IPS DF 6.9 (cell line): ENCODE measurements around the gene EEF1AKMT2.

Source experiments
- DNase-seq: peaks from one replicate; pipeline ENCODE4 v3.0.0-alpha.2; 2013; ENCODE audit warnings: low read depth, low spot score
- H3K27ac ChIP-seq: one replicate; pipeline ENCODE4 v1.5.1; 2013; ENCODE audit warnings: low read length, control low read depth
- H3K27me3 ChIP-seq: 2 replicates; pipeline ENCODE4 v1.6.1; 2013; ENCODE audit warnings: mild to moderate bottlenecking, low read length; ENCODE audit not compliant: control insufficient read depth, insufficient read depth
- H3K36me3 ChIP-seq: 2 replicates; pipeline ENCODE4 v1.6.1; 2013; ENCODE audit warnings: low read length; ENCODE audit not compliant: control insufficient read depth, insufficient read depth
- H3K4me1 ChIP-seq: 2 replicates; pipeline ENCODE4 v1.6.1; 2013; ENCODE audit warnings: low read length; ENCODE audit not compliant: control insufficient read depth, insufficient read depth
- H3K4me3 ChIP-seq: 2 replicates; pipeline ENCODE4 v1.5.1; 2013; ENCODE audit warnings: mild to moderate bottlenecking, low read length
- H3K9me3 ChIP-seq: 2 replicates; pipeline ENCODE4 v1.6.1; 2013; ENCODE audit warnings: low read length, inconsistent platforms; ENCODE audit not compliant: control insufficient read depth, insufficient read depth
- WGBS: extraction: QIAGEN DNeasy Blood & Tissue Kit; methylation state at CpG from one replicate; pipeline ENCODE4 v1.1.7; 2013; ENCODE audit warnings: mixed read lengths, missing lambda C conversion rate; ENCODE audit not compliant: insufficient read length, insufficient coverage; 5-methylcytosine and 5-hydroxymethylcytosine counted together

Gene EEF1AKMT2

DNA sequence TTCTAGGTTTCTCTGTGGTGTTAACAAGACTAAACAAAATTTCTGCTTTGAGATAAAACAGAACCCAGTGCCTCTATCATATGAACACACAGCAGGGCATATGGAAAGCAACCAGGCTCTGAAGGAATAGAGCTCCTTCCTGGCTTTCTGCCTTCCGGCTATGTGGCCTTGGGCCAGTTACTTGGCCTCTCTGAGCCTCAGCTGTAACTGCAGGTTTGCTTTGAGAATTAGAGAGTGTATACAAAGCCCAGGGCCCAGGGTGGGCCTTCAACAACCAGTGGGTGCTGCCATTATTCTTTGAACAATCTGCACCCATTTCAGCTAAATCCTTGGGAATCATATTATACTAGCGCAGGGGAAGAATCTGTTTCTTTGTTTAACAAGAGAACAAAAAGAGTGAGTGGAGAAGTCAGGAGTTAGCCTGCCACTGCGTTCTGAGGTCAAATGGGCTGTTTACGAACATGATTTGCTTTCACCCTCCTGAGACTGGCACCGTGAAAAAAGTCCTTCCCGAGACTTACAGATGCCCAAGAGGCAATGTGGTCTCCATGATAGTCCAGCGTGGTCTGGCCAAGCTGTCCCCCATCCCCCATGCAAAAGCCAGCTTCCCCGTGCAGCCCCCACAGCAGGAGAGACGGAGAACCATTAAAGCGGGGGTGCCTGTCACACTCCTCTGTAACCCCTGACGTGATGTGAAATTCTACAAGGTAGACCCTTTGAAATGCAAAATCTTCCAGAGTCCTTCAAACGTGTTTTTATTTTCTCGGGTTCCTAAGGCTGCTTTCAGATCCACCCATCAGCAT, 52.4 kb downstream of the EEF1AKMT2 start:
- H3K36me3 ChIP-seq = no peaks in the 10 kb centered on the region
- DNase-seq = no peak
- no peaks in the 10 kb centered on the region for H3K9me3 ChIP-seq
- no peak overlapping the region for H3K4me3 ChIP-seq
- H3K27me3 ChIP-seq = peaks cover 5% of the 10 kb centered on the region; the same call in 1 of the 2 replicates
- no peak overlapping the region for H3K27ac ChIP-seq
- peaks cover 22% of the 10 kb centered on the region for H3K4me1 ChIP-seq
- WGBS = no CpG with 5 or more reads among the region's 13 CpGs

DNA sequence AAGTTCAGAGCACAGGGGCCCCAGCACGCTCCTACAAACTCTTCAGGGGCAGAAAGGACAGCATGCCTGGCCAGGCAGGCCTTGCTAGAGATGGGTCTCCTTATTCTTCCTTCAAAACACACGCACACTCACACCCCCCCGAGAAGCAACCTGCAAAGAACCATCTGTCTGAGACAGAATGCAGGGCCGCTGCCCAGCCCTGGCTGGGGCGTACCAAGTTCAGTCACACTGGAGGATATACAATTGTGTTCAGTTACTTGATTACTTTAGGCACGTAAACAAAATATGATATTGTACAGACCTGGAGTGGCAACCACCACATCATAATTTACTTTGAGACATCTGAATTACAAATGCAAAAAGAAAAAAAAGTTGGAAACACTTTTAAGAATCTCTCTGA, 53.2 kb downstream of the EEF1AKMT2 start:
- peaks cover 5% of the 10 kb centered on the region; the same call in 1 of the 2 replicates for H3K27me3 ChIP-seq
- no peak for DNase-seq
- no peaks in the 10 kb centered on the region for H3K36me3 ChIP-seq
- H3K4me1 ChIP-seq = peaks cover 22% of the 10 kb centered on the region
- no CpG with 5 or more reads among the region's 6 CpGs for WGBS
- H3K9me3 ChIP-seq = no peaks in the 10 kb centered on the region
- no peak overlapping the region for H3K4me3 ChIP-seq
- no peak overlapping the region for H3K27ac ChIP-seq

DNA sequence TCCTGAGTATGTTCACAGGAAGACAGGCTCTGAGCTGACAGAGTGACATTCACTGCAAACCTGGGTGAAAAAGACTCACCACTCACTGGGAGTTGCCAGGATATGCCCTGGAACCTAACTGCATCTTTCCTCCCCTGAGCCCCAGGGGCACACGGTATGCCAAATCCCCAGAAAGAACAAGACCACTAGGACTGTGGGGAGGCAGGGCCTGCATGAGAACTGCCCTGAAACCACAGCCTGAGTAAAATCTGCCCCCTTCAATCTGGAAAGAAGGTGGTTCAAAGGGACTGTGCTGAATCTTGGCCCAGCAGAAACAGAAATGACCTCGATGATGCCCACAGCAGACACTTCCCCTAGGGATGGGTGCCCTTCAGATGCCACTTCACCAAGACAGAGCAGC, 54.0 kb downstream of the EEF1AKMT2 start:
- no peak overlapping the region for H3K27ac ChIP-seq
- no CpG with 5 or more reads among the region's 2 CpGs for WGBS

DNA sequence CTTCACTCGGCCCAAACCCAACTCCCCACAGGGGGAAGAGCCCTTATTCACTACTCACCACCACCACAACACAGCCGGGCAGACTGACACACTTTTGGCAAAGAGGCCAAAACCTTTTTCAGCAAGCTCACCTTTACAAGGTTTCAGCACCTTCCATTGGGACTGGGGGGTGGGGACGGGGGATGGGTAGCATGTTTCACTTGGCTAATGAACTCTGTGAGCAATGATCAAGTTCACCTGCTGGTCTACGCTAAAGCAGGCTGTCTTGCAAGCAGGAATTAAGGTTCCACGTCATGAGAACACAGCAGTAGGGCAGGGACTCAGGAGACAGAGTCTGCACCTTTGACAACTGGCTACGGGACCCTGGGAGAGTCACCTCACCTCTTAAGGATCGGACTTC, 54.5 kb downstream of the EEF1AKMT2 start:
- no peak overlapping the region for H3K4me3 ChIP-seq
- no CpG with 5 or more reads among the region's 7 CpGs for whole genome bisulfite sequencing
- peaks cover 18% of the 10 kb centered on the region for H3K4me1 ChIP-seq
- H3K27ac ChIP-seq = no peak overlapping the region
- no peaks in the 10 kb centered on the region for H3K9me3 ChIP-seq
- H3K27me3 ChIP-seq = no peaks in the 10 kb centered on the region; the same call in 1 of the 2 replicates
- no peaks in the 10 kb centered on the region for H3K36me3 ChIP-seq
- DNase-seq = no peak

More for the DNA sequence above, 54.0 kb downstream of the EEF1AKMT2 start:
- DNase-seq = no peak
- Histone ChIP-seq H3K4me1 (peaks cover 22% of the 10 kb centered on the region), H3K9me3 (no peaks in the 10 kb centered on the region), H3K27me3 (peaks cover 2% of the 10 kb centered on the region; the same call in 1 of the 2 replicates), H3K36me3 (no peaks in the 10 kb centered on the region), H3K4me3 (no peak overlapping the region)

DNA sequence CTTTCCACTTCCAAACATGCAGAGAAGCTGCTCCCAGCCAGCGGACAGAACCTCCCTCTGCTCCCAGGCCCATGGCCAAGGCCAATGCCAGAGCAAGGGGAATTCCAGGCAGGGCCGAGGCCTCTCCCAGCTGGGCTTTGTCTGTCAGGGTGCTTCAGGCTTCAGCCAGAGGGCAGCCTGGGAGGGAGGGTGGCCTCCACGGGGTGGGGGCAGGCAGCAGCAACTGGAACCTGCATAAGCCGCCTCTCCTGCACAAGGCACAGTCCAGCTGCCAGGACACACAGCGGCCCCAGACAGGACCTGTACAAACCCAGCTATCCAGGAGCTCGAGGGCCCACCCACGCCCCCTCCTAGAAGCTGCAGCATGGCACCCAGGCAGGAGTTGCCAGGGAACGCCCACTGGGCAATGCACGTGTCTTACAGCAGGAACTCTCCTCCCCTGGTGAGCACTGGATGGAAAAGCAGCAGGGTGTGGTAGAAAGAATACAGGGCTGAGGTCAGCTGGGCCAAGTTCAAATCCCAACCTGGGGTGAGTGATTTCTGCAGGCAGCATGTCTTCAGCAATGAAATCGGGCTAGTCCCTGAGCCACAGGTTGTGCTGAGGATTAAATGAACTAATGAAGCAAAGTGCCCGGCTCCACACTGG, 55.1 kb downstream of the EEF1AKMT2 start:
- Histone ChIP-seq H3K4me3 (no peak overlapping the region), H3K4me1 (peaks cover 17% of the 10 kb centered on the region), H3K36me3 (no peaks in the 10 kb centered on the region), H3K9me3 (no peaks in the 10 kb centered on the region), H3K27ac (no peak overlapping the region), H3K27me3 (no peaks in the 10 kb centered on the region)
- no CpG with 5 or more reads among the region's 11 CpGs for WGBS
- no peak for DNase-seq

DNA sequence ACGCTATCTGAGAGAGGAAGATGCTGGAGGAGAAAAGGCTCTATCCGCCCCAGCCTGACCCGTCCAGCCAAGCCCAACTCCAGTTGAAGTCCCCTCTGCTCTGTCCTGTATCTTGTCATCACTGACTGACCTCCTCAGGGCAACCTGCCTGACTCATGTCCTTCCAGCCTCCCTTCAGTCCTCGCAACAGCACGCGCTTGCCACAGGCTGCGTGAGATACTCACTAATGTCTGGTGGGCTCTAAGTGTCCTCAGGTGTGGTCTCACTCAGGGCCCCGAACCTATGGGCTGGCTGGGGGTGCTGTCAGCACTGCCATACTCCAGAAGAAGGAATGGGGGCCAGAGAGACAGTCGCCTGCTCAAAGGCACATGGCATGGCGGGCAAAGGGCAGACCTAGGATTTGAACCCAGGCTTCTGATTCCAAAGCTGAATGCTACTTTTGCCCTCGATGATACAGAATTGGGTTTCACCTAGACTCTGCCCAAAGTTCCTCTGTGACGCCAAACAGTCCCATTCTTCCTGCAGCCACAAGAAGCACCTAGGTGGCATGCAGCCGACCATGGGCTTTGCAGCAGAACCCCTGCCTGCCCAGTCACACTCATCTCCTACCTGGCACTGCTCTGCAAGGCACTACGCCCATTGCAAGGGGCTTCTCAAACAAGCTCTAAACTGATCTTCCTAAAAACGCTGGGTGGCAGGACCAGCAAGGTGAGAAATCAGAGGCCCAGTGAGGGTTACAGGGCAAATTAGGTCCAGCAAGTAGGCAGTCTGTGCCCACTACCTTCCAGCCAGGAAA, 56.0 kb downstream of the EEF1AKMT2 start:
- Histone ChIP-seq H3K4me1 (peaks cover 15% of the 10 kb centered on the region), H3K27ac (no peak overlapping the region), H3K36me3 (no peaks in the 10 kb centered on the region), H3K27me3 (no peaks in the 10 kb centered on the region), H3K9me3 (no peaks in the 10 kb centered on the region), H3K4me3 (no peak overlapping the region)
- DNase-seq = no peak
- no CpG with 5 or more reads among the region's 15 CpGs for WGBS

DNA sequence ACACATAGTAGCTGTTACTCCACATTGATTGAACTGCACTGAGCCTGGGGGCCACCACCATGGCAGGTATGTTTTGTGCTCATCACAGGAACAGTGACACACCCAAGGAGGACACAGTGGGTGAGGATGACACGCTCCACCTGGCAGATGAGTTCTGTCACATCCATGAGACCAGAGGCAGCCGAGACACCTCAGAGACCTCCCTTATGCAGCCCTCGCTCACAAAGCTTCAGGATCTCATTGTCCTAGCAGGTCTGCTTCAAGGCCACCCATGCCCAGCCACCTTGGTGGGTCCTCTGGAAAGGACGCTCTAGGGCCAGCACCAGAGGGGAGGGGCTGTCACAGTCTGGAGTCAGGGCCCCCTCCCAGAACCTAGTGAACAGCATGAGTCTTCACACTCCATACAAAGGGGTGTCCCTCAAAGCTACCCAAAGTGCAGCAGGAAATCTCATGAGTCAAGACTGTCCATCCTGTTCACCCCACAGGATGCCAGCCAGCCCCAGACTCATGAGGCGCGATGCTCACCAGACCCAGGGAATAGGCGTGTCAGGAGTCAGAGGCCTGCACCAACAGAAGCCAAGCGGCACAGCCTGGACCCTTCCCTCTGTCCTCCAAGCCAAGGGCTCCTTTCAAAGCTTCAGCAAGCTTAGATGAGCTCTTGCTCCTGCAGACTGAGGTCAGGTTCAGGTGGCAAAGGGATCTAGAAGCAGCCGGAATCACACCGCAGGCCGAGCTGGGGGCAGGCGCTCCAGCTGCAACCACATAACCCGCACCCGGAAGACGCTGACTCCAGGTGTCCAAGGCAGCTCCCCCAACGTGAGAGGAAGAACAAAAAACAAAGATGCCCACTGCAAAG, 57.1 kb downstream of the EEF1AKMT2 start:
- no peaks in the 10 kb centered on the region for H3K9me3 ChIP-seq
- no CpG with 5 or more reads among the region's 16 CpGs for WGBS
- no peaks in the 10 kb centered on the region for H3K27me3 ChIP-seq
- no peak overlapping the region for H3K27ac ChIP-seq
- no peak for DNase-seq
- no peaks in the 10 kb centered on the region for H3K36me3 ChIP-seq
- peaks cover 13% of the 10 kb centered on the region for H3K4me1 ChIP-seq
- H3K4me3 ChIP-seq = no peak overlapping the region

DNA sequence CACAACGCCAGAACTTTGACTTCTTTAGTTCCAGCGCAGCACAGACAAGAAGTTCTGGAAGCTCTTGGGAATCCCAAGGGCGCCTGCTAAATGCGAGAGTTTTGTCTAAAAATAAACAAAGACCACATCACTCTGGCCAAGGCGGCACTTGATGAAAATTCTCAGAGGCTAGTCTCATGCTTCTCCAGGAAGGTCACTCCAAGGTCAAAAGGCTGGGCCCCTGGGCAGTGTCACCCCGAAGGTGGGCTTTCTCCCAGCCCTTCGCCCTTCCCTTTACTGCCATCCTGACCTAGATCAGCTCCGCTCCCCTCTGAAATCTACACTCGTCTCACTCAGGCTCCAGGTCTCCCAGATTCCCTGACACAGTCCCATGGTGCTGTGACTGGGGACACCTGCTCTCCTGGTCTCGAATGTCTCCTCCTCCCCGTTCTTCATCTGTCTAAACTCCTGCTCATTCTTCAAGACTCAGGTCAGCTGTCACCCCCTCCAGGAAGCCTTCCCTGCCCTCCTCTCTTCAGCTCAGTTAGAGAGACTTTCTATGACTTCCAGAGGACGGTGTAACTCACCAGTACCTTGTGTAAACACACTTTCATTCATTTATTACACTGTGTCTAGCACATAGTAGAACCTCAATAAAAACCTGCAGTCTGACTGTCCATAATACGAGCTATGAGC, 58.0 kb downstream of the EEF1AKMT2 start:
- H3K27me3 ChIP-seq = no peaks in the 10 kb centered on the region
- H3K27ac ChIP-seq = no peak overlapping the region
- H3K4me3 ChIP-seq = no peak overlapping the region
- peaks cover 11% of the 10 kb centered on the region for H3K4me1 ChIP-seq
- H3K36me3 ChIP-seq = no peaks in the 10 kb centered on the region
- H3K9me3 ChIP-seq = no peaks in the 10 kb centered on the region
- WGBS = no CpG with 5 or more reads among the region's 13 CpGs
- DNase-seq = no peak

DNA sequence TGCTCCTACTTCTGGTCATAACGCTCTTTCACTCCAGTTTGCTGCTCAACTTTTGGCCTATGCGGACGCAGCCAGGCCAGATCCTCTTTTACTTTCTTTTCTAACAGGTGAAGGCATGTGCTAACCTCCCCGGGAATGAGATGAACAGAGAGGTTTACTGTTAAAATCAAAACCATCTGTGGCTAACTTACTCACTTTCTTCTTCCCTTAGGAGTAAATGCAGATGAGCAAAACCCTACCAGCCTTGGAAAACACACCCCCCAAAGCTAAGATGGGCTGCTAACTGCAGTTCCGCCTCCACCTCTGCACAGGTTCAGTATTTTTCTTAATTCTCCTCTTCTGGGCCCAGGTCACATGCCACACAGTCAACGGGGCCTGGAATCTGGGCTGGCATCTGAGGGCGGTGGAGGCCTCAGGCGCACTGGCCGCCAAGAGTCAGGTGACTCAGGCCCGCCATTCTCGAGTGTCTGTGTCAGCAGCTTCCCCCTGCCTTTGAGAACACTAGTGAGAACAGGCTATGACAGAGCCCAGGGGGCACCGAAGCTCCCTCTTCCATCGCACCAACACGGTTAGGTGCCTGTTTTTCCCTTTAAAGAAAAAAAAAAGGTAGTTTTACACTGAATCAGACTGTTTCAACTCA, 58.6 kb downstream of the EEF1AKMT2 start:
- Histone ChIP-seq H3K9me3 (no peaks in the 10 kb centered on the region), H3K36me3 (no peaks in the 10 kb centered on the region), H3K27ac (no peak overlapping the region), H3K4me3 (no peak overlapping the region), H3K27me3 (no peaks in the 10 kb centered on the region), H3K4me1 (peaks cover 11% of the 10 kb centered on the region)
- no CpG with 5 or more reads among the region's 14 CpGs for WGBS
- no peak for DNase-seq
